GM11168 (cell line): ENCODE measurements around the gene RSRC1.
"Not testable (repeated sequence)": the region's sequence is repeated elsewhere in the genome, so short reads cannot be mapped to it uniquely, and the experiment has no call there.

Experiments used
- in situ Hi-C: fragments of 300-500 bp; cut with MboI; formaldehyde crosslinking; loops from one replicate; pipeline ENCODE4 v1.12.0; 2022; ENCODE audit warnings: low sequenced_read_pairs; ENCODE audit not compliant: unreplicated experiment

Gene RSRC1

DNA sequence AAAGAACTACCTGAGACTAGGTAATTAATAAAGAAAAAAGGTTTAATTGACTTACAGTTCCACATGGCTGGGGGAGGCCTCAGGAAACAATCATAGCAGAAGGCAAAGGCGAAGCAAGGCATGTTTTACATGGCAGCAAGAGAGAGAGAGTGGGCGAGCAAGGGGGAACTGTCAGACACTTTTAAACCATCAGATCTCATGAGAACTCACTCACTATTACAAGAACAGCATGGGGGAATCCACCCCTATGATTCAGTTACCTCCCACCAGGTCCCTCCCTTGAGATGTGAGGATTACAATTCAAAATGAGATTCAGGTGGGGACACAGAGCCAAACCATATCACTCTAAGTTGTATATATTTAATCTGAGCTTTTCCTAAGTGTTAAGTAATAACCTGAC lies 382.1 kb downstream of the RSRC1 start:
- in situ Hi-C loops: no loop called here

GRCh38 chr3:158492685-158493084 lies 382.8 kb downstream of the RSRC1 start:
- in situ Hi-C loops: no loop called here

GRCh38 chr3:158493931-158494330 lies 384.0 kb downstream of the RSRC1 start:
- in situ Hi-C loops: no loop called here

GRCh38 chr3:158494673-158495072 lies 384.8 kb downstream of the RSRC1 start:
- in situ Hi-C loops: no loop called here

DNA sequence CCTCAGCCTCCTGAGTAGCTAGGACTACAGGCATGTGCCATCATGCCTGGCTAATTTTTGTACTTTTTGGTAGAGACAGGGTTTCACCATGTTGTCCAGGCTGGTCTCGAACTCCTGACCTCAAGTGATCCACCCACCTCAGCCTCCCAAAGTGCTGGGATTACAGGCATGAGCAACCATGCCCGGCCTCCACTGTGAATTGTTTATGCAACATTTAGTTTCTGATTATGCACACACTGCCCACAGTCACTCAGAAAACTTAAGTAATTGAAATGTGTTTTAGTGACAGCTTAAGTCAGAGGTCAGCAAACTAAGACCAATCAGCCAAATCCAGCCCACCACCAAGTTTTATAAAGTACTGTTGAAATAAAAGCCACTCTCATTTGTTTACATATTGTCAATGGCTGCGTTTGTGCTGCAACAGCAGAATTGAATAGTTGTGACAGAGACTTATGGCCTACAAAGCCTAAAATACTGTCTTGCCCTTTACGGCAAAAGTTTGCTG lies 385.6 kb downstream of the RSRC1 start:
- in situ Hi-C loops: not testable (repeated sequence)

GRCh38 chr3:158505117-158505516 lies 395.2 kb downstream of the RSRC1 start:
- in situ Hi-C loops: no loop called here

GRCh38 chr3:158506456-158506855 lies 396.6 kb downstream of the RSRC1 start:
- in situ Hi-C loops: no loop called here

- in situ Hi-C loops: no loop called here
Observed at GRCh38 chr3:158508481-158508880, 398.6 kb downstream of the RSRC1 start.

GRCh38 chr3:158509891-158510290 lies 400.0 kb downstream of the RSRC1 start:
- in situ Hi-C loops: no loop called here

DNA sequence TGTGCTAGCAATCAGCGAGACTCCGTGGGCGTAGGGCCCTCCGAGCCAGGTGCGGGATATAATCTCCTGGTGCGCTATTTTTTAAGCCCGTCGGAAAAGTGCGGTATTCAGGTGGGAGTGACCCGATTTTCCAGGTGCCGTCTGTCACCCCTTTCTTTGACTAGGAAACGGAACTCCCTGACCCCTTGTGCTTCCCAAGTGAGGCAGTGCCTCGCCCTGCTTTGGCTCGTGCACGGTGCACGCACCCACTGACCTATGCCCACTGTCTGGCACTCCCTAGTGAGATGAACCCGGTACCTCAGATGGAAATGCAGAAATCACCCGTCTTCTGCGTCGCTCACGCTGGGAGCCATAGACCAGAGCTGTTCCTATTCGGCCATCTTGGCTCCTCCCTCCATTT lies 406.8 kb downstream of the RSRC1 start:
- in situ Hi-C loops: not testable (repeated sequence)

DNA sequence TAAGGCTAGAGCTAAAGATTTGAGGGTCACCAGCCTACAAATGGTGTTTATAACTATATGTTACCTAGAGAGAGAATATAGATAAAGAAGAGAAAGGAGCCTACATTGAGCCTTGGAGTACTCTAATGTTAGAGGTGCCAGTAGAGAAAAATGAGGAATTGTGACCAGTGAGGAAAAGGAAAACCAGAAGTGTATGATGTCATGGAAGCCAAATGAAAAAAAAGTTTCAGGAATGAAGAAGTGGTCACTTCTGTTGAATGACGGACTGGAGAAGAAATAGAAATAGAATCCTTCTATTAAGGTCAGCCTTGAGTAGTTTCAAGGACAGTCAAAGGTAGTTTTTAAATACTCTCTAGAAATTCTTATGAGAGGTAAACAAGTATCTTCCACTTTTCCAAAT lies 409.9 kb downstream of the RSRC1 start:
- in situ Hi-C loops: no loop called here

DNA sequence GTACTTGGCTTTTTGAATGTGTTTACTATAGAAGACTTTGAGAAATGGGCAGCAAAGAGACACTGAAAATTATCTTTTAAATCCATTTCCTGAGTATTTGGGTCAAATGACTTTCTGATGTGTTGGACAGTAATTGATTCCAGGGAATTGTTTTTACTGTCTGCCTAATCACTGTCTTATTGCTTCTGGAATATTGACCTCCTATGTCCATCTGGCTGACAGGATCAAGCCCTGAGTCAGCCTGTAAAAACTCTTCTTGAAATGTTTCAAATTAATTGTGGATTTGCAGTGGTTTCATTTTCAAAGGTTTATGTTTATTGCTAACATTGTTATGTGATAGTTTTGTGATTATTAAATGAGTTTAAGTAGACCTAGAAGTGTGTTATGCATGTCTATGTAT lies 410.5 kb downstream of the RSRC1 start:
- in situ Hi-C loops: no loop called here

GRCh38 chr3:158522221-158523136 lies 412.6 kb downstream of the RSRC1 start:
- in situ Hi-C loops: no loop called here

- in situ Hi-C loops: loop anchor here (25.0 kb wide), 1 partner anchor 916 kb away; no protein-coding TSS in a partner anchor
Observed at GRCh38 chr3:158528076-158528674, 418.3 kb downstream of the RSRC1 start.

- in situ Hi-C loops: loop anchor here (10.0 to 25.0 kb wide), 2 partner anchors 677 to 919 kb away; no protein-coding TSS in a partner anchor
Observed at GRCh38 chr3:158531334-158531733, 421.4 kb downstream of the RSRC1 start.

DNA sequence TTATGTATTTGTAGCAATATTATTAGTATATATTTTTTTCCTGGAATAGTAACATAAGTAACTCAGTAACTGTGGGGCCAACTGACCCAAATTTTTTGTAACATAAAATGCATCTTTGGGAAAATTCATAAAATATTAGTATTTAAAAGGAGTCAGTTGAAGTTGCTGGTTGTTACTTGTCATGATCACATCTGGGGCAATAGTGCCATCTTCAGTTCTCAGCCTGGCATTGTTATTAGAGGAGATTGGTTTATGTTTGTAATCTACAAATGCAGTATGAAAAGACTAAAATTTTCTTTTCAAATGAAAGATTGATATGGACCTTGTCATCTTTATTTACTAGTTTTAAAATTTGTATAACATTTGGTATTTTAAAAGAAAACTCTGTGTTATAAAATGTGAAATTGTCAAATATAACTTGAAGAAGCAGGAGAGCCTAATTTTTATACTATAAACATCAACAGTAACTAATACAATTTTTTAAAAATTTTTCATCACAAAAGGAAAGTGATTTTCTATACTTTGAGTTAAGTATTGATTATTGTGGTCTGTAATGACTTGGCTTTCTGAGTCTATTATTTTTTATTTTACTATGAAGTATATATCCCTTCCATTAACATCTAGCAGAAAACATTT lies 422.3 kb downstream of the RSRC1 start:
- in situ Hi-C loops: loop anchor here (10.0 to 25.0 kb wide), 2 partner anchors 677 to 920 kb away; no protein-coding TSS in a partner anchor

DNA sequence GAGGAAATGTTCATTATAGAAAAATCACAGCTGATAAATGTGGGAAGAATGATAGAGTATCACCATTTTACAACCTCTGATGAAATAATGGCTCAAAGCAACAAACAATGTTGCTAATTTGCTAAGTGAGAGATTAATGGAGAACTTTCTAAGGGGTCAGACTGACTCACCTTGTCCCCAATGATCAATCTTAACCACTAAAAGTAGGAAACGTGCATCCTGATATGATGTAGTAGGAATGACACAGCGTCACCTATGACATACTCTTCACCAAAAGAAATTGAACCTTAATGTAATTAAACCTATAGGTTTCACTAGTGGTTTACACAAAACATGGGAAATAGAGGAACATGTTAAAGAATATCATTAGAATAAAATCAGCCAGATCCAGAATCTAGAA lies 426.0 kb downstream of the RSRC1 start:
- in situ Hi-C loops: loop anchor here (10.0 to 25.0 kb wide), 2 partner anchors 681 to 924 kb away; no protein-coding TSS in a partner anchor

DNA sequence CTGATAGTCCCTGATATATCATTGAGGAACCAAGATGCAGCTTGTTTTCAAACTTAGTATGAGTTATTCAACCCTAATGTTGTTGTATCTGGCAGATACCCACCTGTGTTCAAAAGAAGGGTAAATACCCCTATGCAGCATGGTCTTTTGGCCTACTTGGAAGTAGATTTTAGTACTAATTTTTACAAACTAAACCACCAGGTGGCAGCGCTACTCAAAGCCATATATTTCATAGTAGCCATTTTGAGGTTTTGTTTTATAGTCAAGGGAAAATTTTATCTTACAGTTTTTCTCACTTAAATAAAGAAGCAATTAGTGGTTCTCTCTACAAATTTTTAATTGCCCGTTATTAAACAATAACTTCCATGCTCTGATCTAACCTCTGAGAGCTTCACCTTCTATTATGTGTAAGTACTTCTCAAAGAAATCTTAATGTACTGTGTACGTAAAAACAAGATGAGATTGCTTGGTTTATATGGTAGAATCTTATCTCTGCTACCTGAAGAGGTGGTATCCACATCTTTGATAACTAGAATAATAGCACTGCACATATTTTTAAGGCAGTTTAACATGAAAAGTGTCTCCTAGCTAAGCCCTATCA lies 429.6 kb downstream of the RSRC1 start:
- in situ Hi-C loops: loop anchor here (10.0 to 25.0 kb wide), 2 partner anchors 685 to 927 kb away; no protein-coding TSS in a partner anchor

DNA sequence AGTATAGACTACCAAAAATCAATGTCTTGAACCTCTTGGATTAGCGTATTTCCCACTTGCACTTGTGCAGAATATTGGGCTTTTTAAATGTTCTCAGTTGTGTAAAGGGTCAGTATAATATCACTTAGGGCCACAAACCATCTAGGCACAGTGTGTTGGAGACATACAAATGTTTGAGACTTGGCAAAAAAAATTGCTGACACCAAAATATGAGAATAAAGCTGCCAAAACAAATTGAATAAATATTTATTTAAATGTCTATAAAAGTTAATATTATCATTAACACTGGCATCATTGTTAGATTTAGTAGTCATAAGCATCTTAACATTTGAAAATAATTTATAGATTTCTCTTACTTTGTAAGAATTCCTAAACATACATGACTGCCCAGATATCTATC lies 430.2 kb downstream of the RSRC1 start:
- in situ Hi-C loops: loop anchor here (25.0 kb wide), 1 partner anchor 928 kb away; no protein-coding TSS in a partner anchor

GRCh38 chr3:158548691-158549090 lies 438.8 kb downstream of the RSRC1 start:
- in situ Hi-C loops: loop anchor here (25.0 kb wide), 1 partner anchor 936 kb away; no protein-coding TSS in a partner anchor
